ENCODE results near the gene SUCLG1. TPM values are rescaled to one million over a fixed set of nuclear protein-coding genes. Genes with fewer than 3 reads are reported as not detected.

SUCLG1 gene
- total and polyA plus RNA-seq, 3 experiments from 2014 or later = 66.8 to 86.0 (median 72.7) TPM

DNA sequence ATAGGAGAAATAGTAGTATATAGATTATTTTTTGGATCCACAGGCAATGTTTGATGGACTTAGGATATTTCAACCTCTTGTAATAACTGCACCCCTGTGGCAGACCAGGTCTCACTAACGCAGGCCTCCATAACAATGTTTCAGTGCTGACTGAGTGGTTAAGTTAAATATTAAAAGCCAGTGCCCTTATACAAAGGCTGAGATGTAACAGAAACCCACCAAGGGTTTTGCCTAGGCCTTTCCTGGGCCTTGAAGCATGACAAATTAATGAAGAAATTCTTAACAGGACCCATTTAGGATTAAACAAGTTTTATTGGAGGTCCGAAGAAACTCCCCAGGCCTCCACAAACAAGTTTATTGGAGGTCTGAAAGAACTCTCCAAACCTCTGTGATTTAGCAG, 1.6 kb upstream of the SUCLG1 start:
- H3K27ac ChIP-seq (ENCODE audit: low read depth, low read length) = no peak overlapping the region
- peaks cover 40 to 45% (median 43%) of the 10 kb centered on the region in 3 donors for H3K4me1 Mint-ChIP-seq
- peaks cover 0 to 12% (median 0%) of the 10 kb centered on the region in 3 donors for H3K36me3 Mint-ChIP-seq
- H3K4me3 ChIP-seq (ENCODE audit: low read length) = no peak overlapping the region
- POLR2A ChIA-PET = no interaction called here
- H3K27me3 Mint-ChIP-seq = no peaks in the 10 kb centered on the region
- no peaks in the 10 kb centered on the region for H3K9me3 Mint-ChIP-seq
- no peaks in the 10 kb centered on the region for H3K36me3 ChIP-seq (ENCODE audit: insufficient read depth, low read length)
- CTCF ChIA-PET = no interaction called here
- H3K4me3 Mint-ChIP-seq = peak overlapping the region in 1 of 7 donors; percentile 90
- H3K4me1 ChIP-seq (ENCODE audit: insufficient read depth, low read length) = peaks cover 24% of the 10 kb centered on the region
- DNase-seq = no peak
- no peaks in the 10 kb centered on the region for H3K27me3 ChIP-seq (ENCODE audit: insufficient read depth, low read length, poor library complexity, severe bottlenecking)
- H3K27ac Mint-ChIP-seq = no peak overlapping the region
- no peaks in the 10 kb centered on the region for H3K9me3 ChIP-seq (ENCODE audit: low read length)

DNA sequence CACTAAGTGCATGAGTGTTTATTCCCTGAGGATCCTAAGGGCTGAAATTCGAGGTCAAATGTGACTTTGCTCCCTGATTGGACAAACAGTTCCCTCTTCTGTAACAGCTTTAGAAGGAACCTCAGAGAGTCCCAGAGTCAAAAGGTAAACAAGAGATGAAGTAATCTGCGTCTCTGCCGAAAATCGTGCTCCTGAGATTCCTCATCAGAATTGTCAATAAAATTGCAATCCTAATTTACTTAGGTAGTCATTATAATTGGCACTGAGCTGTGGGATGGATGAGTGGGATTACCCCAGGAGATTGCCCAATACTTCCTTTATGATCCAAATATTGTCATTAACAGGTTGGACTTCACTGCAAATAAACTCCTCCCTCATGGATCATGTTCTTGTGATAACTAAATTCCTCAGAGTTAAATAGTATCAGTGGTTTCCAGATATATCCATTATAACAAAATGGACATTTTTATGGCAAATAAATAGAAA, 907 bp upstream of the SUCLG1 start:
- Mint-ChIP-seq H3K4me1 (peaks cover 40 to 45% (median 45%) of the 10 kb centered on the region in 3 donors), H3K27ac (peak overlapping the region; percentile 79 to 100 (median 99))
- POLR2A ChIA-PET = interaction anchor here (1.1 to 1.6 kb wide), 2 partner anchors 429 to 511 kb away, joined by 4 to 7 read pairs; partner anchors contain the start of gene KCMF1

DNA sequence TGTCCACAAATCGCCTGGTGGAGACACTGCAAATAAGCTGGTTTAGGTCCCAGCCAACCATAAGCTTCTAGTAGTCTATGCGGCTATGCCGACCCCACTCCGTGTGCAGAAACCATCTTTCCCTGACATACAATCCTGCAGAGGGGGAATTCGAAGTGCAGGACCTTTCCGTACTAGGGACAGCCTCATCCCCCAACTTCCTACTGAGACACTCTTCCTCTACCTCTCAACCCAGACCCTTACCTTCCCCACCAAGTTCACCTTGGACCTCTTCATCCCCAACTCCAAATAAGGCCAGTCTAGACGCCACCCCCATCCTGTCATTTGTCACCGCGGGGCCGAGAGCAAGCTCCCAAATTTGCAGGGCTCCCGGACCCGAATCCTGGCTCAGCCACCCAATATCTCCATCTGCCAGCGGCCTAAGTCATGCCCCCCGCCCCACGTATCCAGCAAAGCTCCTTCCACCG, 496 bp downstream of the SUCLG1 start:
- H3K4me3 Mint-ChIP-seq = peak overlapping the region; percentile 86 to 98 (median 94)
- peak overlapping the region; percentile 84 for H3K4me3 ChIP-seq (ENCODE audit: low read length)
- ChIA-PET POLR2A (interaction anchor here (0.8 to 1.6 kb wide), 3 partner anchors 422 to 513 kb away, joined by 3 to 7 read pairs (median 4); partner anchors contain the start of gene KCMF1), CTCF (interaction anchor here (1.2 to 1.7 kb wide), 2 partner anchors 21 to 467 kb away, joined by 3 to 5 read pairs; no protein-coding TSS in a partner anchor)
- DNase-seq = no peak
- no peaks in the 10 kb centered on the region for H3K27me3 Mint-ChIP-seq
- peaks cover 0 to 18% (median 0%) of the 10 kb centered on the region in 3 donors for H3K36me3 Mint-ChIP-seq
- peaks cover 24% of the 10 kb centered on the region for H3K4me1 ChIP-seq (ENCODE audit: insufficient read depth, low read length)
- peaks cover 51 to 58% (median 53%) of the 10 kb centered on the region in 3 donors for H3K4me1 Mint-ChIP-seq
- H3K36me3 ChIP-seq (ENCODE audit: insufficient read depth, low read length) = no peaks in the 10 kb centered on the region
- no peaks in the 10 kb centered on the region for H3K9me3 Mint-ChIP-seq
- no peaks in the 10 kb centered on the region for H3K9me3 ChIP-seq (ENCODE audit: low read length)
- peak overlapping the region; percentile 90 for H3K27ac ChIP-seq (ENCODE audit: low read depth, low read length)
- H3K27me3 ChIP-seq (ENCODE audit: insufficient read depth, low read length, poor library complexity, severe bottlenecking) = no peaks in the 10 kb centered on the region
- H3K27ac Mint-ChIP-seq = peak overlapping the region; percentile 79 to 100 (median 98)

More for the DNA sequence above, 907 bp upstream of the SUCLG1 start:
- Histone ChIP-seq H3K27ac (ENCODE audit: low read depth, low read length) (peak overlapping the region; percentile 90), H3K4me3 (ENCODE audit: low read length) (peak overlapping the region; percentile 84), H3K9me3 (ENCODE audit: low read length) (no peaks in the 10 kb centered on the region), H3K4me1 (ENCODE audit: insufficient read depth, low read length) (peaks cover 24% of the 10 kb centered on the region), H3K36me3 (ENCODE audit: insufficient read depth, low read length) (no peaks in the 10 kb centered on the region), H3K27me3 (ENCODE audit: insufficient read depth, low read length, poor library complexity, severe bottlenecking) (no peaks in the 10 kb centered on the region)
- peaks cover 0 to 12% (median 0%) of the 10 kb centered on the region in 3 donors for H3K36me3 Mint-ChIP-seq
- no peaks in the 10 kb centered on the region for H3K27me3 Mint-ChIP-seq
- peak overlapping the region; percentile 86 to 98 (median 94) for H3K4me3 Mint-ChIP-seq
- CTCF ChIA-PET = interaction anchor here (1.7 kb wide), 1 partner anchor 22 kb away, joined by 3 read pairs; no protein-coding TSS in a partner anchor
- no peak for DNase-seq
- no peaks in the 10 kb centered on the region for H3K9me3 Mint-ChIP-seq

DNA sequence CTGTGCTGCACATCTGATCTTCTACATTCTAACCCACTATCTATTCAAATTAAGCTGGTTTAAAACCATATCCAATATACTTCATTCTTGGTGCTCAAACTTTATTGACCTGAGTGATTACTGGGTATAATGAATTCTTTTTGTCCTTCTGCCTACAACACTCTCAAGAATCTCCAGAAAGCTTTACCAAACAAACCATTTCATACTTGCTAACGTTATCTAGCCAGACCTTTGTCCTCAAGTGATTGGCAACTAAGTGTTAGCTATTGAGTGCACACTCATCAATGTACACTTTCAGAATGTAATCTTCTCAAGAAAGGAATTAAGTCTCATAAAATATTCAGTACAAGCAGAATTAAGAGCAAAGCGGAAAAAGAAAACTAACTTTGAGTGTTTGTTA, 1.4 kb downstream of the SUCLG1 start:
- peaks cover 0 to 20% (median 0%) of the 10 kb centered on the region in 3 donors for H3K36me3 Mint-ChIP-seq
- Histone ChIP-seq H3K36me3 (ENCODE audit: insufficient read depth, low read length) (no peaks in the 10 kb centered on the region), H3K27ac (ENCODE audit: low read depth, low read length) (no peak overlapping the region), H3K4me3 (ENCODE audit: low read length) (no peak overlapping the region), H3K4me1 (ENCODE audit: insufficient read depth, low read length) (peaks cover 30% of the 10 kb centered on the region), H3K9me3 (ENCODE audit: low read length) (no peaks in the 10 kb centered on the region), H3K27me3 (ENCODE audit: insufficient read depth, low read length, poor library complexity, severe bottlenecking) (no peaks in the 10 kb centered on the region)
- H3K27ac Mint-ChIP-seq = peak overlapping the region in 7 of 8 donors; percentile 67 to 97 (median 76)
- H3K4me1 Mint-ChIP-seq = peaks cover 55 to 66% (median 60%) of the 10 kb centered on the region in 3 donors
- no peak for DNase-seq
- no peaks in the 10 kb centered on the region for H3K27me3 Mint-ChIP-seq
- peak overlapping the region; percentile 80 to 98 (median 91) for H3K4me3 Mint-ChIP-seq
- no peaks in the 10 kb centered on the region for H3K9me3 Mint-ChIP-seq
- CTCF ChIA-PET = interaction anchor here (1.2 kb wide), 1 partner anchor 468 kb away, joined by 5 read pairs; no protein-coding TSS in a partner anchor
- POLR2A ChIA-PET = no interaction called here

DNA sequence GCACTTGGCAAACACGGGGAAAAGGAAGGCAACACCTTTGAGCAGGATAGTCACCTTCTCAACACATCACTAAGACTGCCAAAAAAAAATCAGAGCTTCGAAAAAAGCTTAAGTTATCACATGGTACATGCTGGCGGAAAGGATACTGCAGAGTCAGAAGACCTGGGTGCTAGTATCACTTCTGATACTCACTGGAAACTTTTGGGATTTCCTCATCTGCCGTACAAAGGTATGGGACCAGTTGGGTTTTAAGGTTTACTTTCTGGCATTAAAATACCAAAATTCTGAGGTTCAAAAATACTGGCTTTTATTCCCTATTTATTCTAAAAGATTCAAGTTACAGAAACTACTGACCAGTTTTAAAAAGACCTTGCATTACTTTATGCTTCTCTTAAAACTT, 2.9 kb downstream of the SUCLG1 start:
- Mint-ChIP-seq H3K36me3 (peaks cover 0 to 23% (median 0%) of the 10 kb centered on the region in 3 donors), H3K9me3 (no peaks in the 10 kb centered on the region), H3K27ac (peak overlapping the region in 4 of 8 donors; percentile 1 to 79 (median 63)), H3K27me3 (no peaks in the 10 kb centered on the region), H3K4me1 (peaks cover 68 to 81% (median 75%) of the 10 kb centered on the region in 3 donors), H3K4me3 (peak overlapping the region in 5 of 7 donors; percentile 3 to 90 (median 32))
- Histone ChIP-seq H3K4me3 (ENCODE audit: low read length) (no peak overlapping the region), H3K27me3 (ENCODE audit: insufficient read depth, low read length, poor library complexity, severe bottlenecking) (no peaks in the 10 kb centered on the region), H3K27ac (ENCODE audit: low read depth, low read length) (no peak overlapping the region), H3K4me1 (ENCODE audit: insufficient read depth, low read length) (peaks cover 43% of the 10 kb centered on the region), H3K36me3 (ENCODE audit: insufficient read depth, low read length) (no peaks in the 10 kb centered on the region), H3K9me3 (ENCODE audit: low read length) (no peaks in the 10 kb centered on the region)
- CTCF ChIA-PET = no interaction called here
- no peak for DNase-seq
- POLR2A ChIA-PET = no interaction called here

DNA sequence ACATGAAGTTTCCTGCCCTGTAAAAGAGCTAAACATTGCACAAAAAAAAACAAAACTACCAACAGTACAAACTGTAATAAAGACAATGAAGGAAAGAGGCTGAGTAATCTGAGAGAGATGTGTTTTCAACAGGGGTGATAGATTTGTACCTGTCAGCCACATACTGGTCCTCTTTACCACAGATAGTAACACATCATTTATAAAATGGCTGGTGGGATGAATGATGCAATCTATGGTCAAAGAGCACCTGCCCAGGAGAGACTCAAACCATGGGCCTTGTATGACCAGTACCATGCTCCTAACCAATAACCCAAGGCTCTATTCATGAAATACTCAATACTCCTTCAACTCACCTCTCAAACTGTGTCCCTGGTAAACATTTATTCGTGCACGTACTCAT, 4.5 kb downstream of the SUCLG1 start:
- H3K4me1 ChIP-seq (ENCODE audit: insufficient read depth, low read length) = peaks cover 44% of the 10 kb centered on the region
- H3K36me3 ChIP-seq (ENCODE audit: insufficient read depth, low read length) = no peaks in the 10 kb centered on the region
- no peaks in the 10 kb centered on the region for H3K27me3 ChIP-seq (ENCODE audit: insufficient read depth, low read length, poor library complexity, severe bottlenecking)
- no peak overlapping the region for H3K27ac ChIP-seq (ENCODE audit: low read depth, low read length)
- Mint-ChIP-seq H3K36me3 (peaks cover 0 to 24% (median 0%) of the 10 kb centered on the region in 3 donors), H3K27ac (peak overlapping the region in 3 of 8 donors; percentile 14 to 70 (median 17)), H3K27me3 (no peaks in the 10 kb centered on the region), H3K4me3 (peak overlapping the region in 2 of 7 donors; percentile 6 to 18), H3K4me1 (peaks cover 76 to 89% (median 80%) of the 10 kb centered on the region in 3 donors), H3K9me3 (no peaks in the 10 kb centered on the region)
- DNase-seq = no peak
- H3K4me3 ChIP-seq (ENCODE audit: low read length) = no peak overlapping the region
- POLR2A ChIA-PET = no interaction called here
- CTCF ChIA-PET = no interaction called here
- no peaks in the 10 kb centered on the region for H3K9me3 ChIP-seq (ENCODE audit: low read length)

DNA sequence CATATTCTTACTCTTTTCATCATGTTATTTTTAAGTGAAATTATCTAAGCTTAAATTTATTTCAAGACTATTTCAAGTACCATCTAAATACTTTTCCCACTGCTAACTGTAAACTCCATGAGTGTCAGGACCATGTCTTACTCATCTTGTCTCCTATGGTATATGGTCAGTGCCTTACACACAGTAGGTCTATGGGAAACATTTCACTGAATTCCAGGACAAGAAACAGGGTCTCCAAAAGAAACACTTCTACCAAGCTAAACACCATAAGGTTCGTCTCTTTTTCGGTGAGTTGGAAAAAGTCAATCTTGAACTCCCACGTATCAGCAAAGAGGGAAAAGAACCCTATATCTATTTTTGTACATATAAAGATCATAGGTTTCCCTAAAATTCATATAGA, 6.5 kb downstream of the SUCLG1 start:
- Mint-ChIP-seq H3K4me1 (peaks cover 63 to 84% (median 70%) of the 10 kb centered on the region in 3 donors), H3K27ac (no peak overlapping the region), H3K9me3 (no peaks in the 10 kb centered on the region), H3K36me3 (peaks cover 0 to 28% (median 3%) of the 10 kb centered on the region in 3 donors), H3K4me3 (no peak overlapping the region), H3K27me3 (no peaks in the 10 kb centered on the region)
- H3K4me1 ChIP-seq (ENCODE audit: insufficient read depth, low read length) = peaks cover 33% of the 10 kb centered on the region
- peaks cover 5% of the 10 kb centered on the region for H3K36me3 ChIP-seq (ENCODE audit: insufficient read depth, low read length)
- ChIA-PET CTCF (no interaction called here), POLR2A (no interaction called here)
- H3K27me3 ChIP-seq (ENCODE audit: insufficient read depth, low read length, poor library complexity, severe bottlenecking) = no peaks in the 10 kb centered on the region
- H3K4me3 ChIP-seq (ENCODE audit: low read length) = no peak overlapping the region
- H3K9me3 ChIP-seq (ENCODE audit: low read length) = no peaks in the 10 kb centered on the region
- H3K27ac ChIP-seq (ENCODE audit: low read depth, low read length) = no peak overlapping the region
- DNase-seq = no peak

DNA sequence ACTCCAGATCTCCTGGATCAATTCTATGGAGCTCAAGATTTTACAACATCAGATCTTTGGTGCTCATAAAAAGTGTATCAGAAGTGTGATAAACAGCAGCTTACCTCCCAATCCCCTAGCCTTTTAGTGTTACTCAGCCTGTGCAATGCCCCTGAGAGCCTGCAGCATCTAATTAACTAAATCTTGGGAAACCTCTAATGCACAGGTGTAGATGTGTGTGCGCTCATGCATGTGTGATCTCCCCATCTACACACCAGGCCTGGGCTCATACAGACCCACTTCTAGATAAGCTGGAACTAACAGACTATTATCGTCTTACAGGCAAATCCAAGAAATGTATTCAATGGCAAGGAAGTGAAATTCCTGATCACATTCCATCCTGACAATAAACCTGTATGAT, 7.5 kb downstream of the SUCLG1 start:
- H3K9me3 Mint-ChIP-seq = no peaks in the 10 kb centered on the region
- Histone ChIP-seq H3K27me3 (ENCODE audit: insufficient read depth, low read length, poor library complexity, severe bottlenecking) (no peaks in the 10 kb centered on the region), H3K27ac (ENCODE audit: low read depth, low read length) (no peak overlapping the region), H3K9me3 (ENCODE audit: low read length) (no peaks in the 10 kb centered on the region), H3K36me3 (ENCODE audit: insufficient read depth, low read length) (peaks cover 5% of the 10 kb centered on the region), H3K4me1 (ENCODE audit: insufficient read depth, low read length) (peaks cover 26% of the 10 kb centered on the region), H3K4me3 (ENCODE audit: low read length) (no peak overlapping the region)
- H3K4me1 Mint-ChIP-seq = peaks cover 53 to 74% (median 66%) of the 10 kb centered on the region in 3 donors
- peaks cover 0 to 37% (median 3%) of the 10 kb centered on the region in 3 donors for H3K36me3 Mint-ChIP-seq
- no peaks in the 10 kb centered on the region for H3K27me3 Mint-ChIP-seq
- ChIA-PET CTCF (no interaction called here), POLR2A (no interaction called here)
- peak overlapping the region in 1 of 7 donors; percentile 7 for H3K4me3 Mint-ChIP-seq
- H3K27ac Mint-ChIP-seq = peak overlapping the region in 2 of 8 donors; percentile 58 to 70
- DNase-seq = no peak

Data from CD8-positive, alpha-beta memory T cell (primary cell).